PC-9 (cell line): ENCODE data around the gene HMX2. TPM values are rescaled to one million over a fixed set of nuclear protein-coding genes. Genes with fewer than 3 reads are reported as not detected.

Source experiments
- BruUV-seq: library from RNA; stranded (reverse); fragments of 400-500 nt; replicated peaks from 2 replicates; lab custom pipeline; 2021; lab: Mats Ljungman, UMichigan
- CTCF ChIA-PET: fragments of 300-600 bp; sonication (Branson Sonifier 250); formaldehyde crosslinking; loops from one replicate; lab custom pipeline; 2022; ENCODE audit warnings: antibody characterized with exemption; lab: Charles Lee
- POLR2A ChIA-PET: fragments of 300-600 bp; sonication (Branson Sonifier 250); formaldehyde crosslinking; loops from one replicate; lab custom pipeline; 2022; ENCODE audit warnings: antibody characterized with exemption; ENCODE audit not compliant: unreplicated experiment; lab: Charles Lee
- DNase-seq, 2 experiments: peaks; one replicate each; pipeline versions ENCODE4 v3.0.0 to v3.0.0-alpha.2; 2015 to 2022; ENCODE audit warnings: mixed read lengths in 1 of 2
- H2AFZ ChIP-seq: fragments of 200-600 bp; sonication (generic); 2 replicates; pipeline ENCODE4 v1.8.1; 2017; ENCODE audit warnings: antibody characterized with exemption
- H3F3A ChIP-seq: fragments of 200-600 bp; sonication (generic); 2 replicates; pipeline ENCODE4 v1.8.1; 2017; ENCODE audit warnings: antibody characterized with exemption, mild to moderate bottlenecking, low read depth; ENCODE audit not compliant: insufficient read depth
- H3K27ac ChIP-seq: fragments of 200-600 bp; sonication (generic); 2 replicates; pipeline ENCODE4 v1.6.1; 2016; ENCODE audit warnings: mixed run types
- H3K27me3 ChIP-seq: fragments of 200-600 bp; sonication (generic); 2 replicates; pipeline ENCODE4 v1.6.1; 2016; ENCODE audit warnings: low read depth, mixed run types; ENCODE audit not compliant: insufficient read depth
- H3K36me3 ChIP-seq: fragments of 200-600 bp; sonication (generic); 2 replicates; pipeline ENCODE4 v1.6.1; 2016; ENCODE audit warnings: low read depth, mixed run types
- H3K4me1 ChIP-seq: fragments of 200-600 bp; sonication (generic); replicated peaks from 2 replicates; pipeline ENCODE4 v1.6.1; 2016; ENCODE audit warnings: mixed run types; ENCODE audit not compliant: insufficient read depth
- H3K4me2 ChIP-seq: fragments of 200-600 bp; sonication (generic); 2 replicates; pipeline ENCODE4 v1.6.1; 2017; ENCODE audit warnings: mixed run types
- H3K4me3 ChIP-seq: fragments of 200-600 bp; sonication (generic); 2 replicates; pipeline ENCODE4 v1.6.1; 2016; ENCODE audit warnings: mixed run types
- H3K79me2 ChIP-seq: fragments of 200-600 bp; sonication (generic); 2 replicates; pipeline ENCODE4 v1.6.1; 2017; ENCODE audit warnings: low read depth, mixed run types
- H3K9me2 ChIP-seq: fragments of 200-600 bp; sonication (generic); 2 replicates; pipeline ENCODE4 v1.8.1; 2017; ENCODE audit warnings: mild to moderate bottlenecking; ENCODE audit not compliant: insufficient read depth
- H3K9me3 ChIP-seq: fragments of 200-600 bp; sonication (generic); 2 replicates; pipeline ENCODE4 v1.8.1; 2016; ENCODE audit warnings: low read depth; ENCODE audit not compliant: insufficient read depth
- H4K20me1 ChIP-seq: fragments of 200-600 bp; sonication (generic); 2 replicates; pipeline ENCODE4 v1.8.1; 2017; ENCODE audit not compliant: insufficient read depth
- CTCF ChIP-seq: fragments of 200-600 bp; sonication (generic); conservative IDR thresholded peaks from 2 replicates; pipeline ENCODE4 v1.6.1; 2017; ENCODE audit warnings: mixed run types, antibody characterized with exemption, mild to moderate bottlenecking, moderate library complexity
- EZH2 ChIP-seq: fragments of 200-600 bp; sonication (generic); IDR thresholded peaks from 2 replicates; pipeline ENCODE4 v1.8.0; 2017; ENCODE audit warnings: antibody characterized with exemption, low read depth
- intact Hi-C: fragments of 100-400 bp; cut with micrococcal nuclease; formaldehyde crosslinking; loops from one replicate; pipeline ENCODE4 v1.10.0; 2022; ENCODE audit not compliant: unreplicated experiment
- total RNA-seq: library from RNA; stranded (reverse); gene quantifications from 2 replicates; pipeline ENCODE4 v1.2.3, GENCODE V29; 2021

HMX2 gene
- total RNA-seq, 1 experiment from 2014 or later = not detected

- POLR2A ChIA-PET = no interaction called here
- Histone ChIP-seq H3K27ac (no peak overlapping the region), H3K27me3 (no peaks in the 10 kb centered on the region), H3K4me3 (no peak overlapping the region), H2AFZ (no peak overlapping the region), H3F3A (no peaks in the 10 kb centered on the region), H4K20me1 (0 out of 2 replicates have a peak, but pooled peaks cover 4% of the 10 kb centered on the region), H3K4me2 (no peak overlapping the region), H3K79me2 (peaks cover 19% of the 10 kb centered on the region), H3K4me1 (peaks cover 10% of the 10 kb centered on the region), H3K9me2 (no peaks in the 10 kb centered on the region), H3K9me3 (no peaks in the 10 kb centered on the region), H3K36me3 (peaks cover 7% of the 10 kb centered on the region; the same call in 1 of the 2 replicates)
- DNase-seq = no peak
- BruUV-seq = no TSS peak
- intact Hi-C loops = loop anchor here (10.0 kb wide), 1 partner anchor 146 kb away; the partner anchor contains the start of genes ACADSB and IKZF5
- CTCF ChIA-PET = no interaction called here
- TF ChIP-seq CTCF = no peak
- TF ChIP-seq EZH2 = no peak
These were observed 3.2 kb downstream of the HMX2 start for GRCh38 chr10:123150986-123151736.

GRCh38 chr10:123151737-123152135 lies 3.8 kb downstream of the HMX2 start:
- ChIA-PET POLR2A (no interaction called here), CTCF (no interaction called here)
- intact Hi-C loops = loop anchor here (10.0 kb wide), 1 partner anchor 147 kb away; the partner anchor contains the start of genes ACADSB and IKZF5
- TF ChIP-seq EZH2 (no peak), CTCF (no peak)
- no peaks in the 10 kb centered on the region for H3K9me3 ChIP-seq
- no peak overlapping the region for H3K4me3 ChIP-seq
- no peak overlapping the region for H3K4me2 ChIP-seq
- DNase-seq = no peak
- no peaks in the 10 kb centered on the region for H3K9me2 ChIP-seq
- BruUV-seq = no TSS peak
- H2AFZ ChIP-seq = no peak overlapping the region
- H3K4me1 ChIP-seq = peaks cover 13% of the 10 kb centered on the region
- peaks cover 11% of the 10 kb centered on the region; the same call in 1 of the 2 replicates for H3K36me3 ChIP-seq
- H3F3A ChIP-seq = no peaks in the 10 kb centered on the region
- 0 out of 2 replicates have a peak, but pooled peaks cover 5% of the 10 kb centered on the region for H4K20me1 ChIP-seq
- H3K27ac ChIP-seq = no peak overlapping the region
- peaks cover 25% of the 10 kb centered on the region for H3K79me2 ChIP-seq
- H3K27me3 ChIP-seq = no peaks in the 10 kb centered on the region

- H3K4me3 ChIP-seq = peak overlapping the region; percentile 48; the same call in 1 of the 2 replicates
- no peak overlapping the region for H3K27ac ChIP-seq
- peaks cover 20% of the 10 kb centered on the region for H3K4me1 ChIP-seq
- no peak overlapping the region; the same call in 1 of the 2 replicates for H2AFZ ChIP-seq
- no peak for DNase-seq
- ChIA-PET POLR2A (interaction anchor here (0.6 to 1.0 kb wide), 2 partner anchors 145 to 257 kb away, joined by 4 read pairs; partner anchors contain the start of gene IKZF5), CTCF (no interaction called here)
- H3F3A ChIP-seq = no peaks in the 10 kb centered on the region
- peaks cover 43% of the 10 kb centered on the region for H3K79me2 ChIP-seq
- no peak for TF ChIP-seq EZH2
- TF ChIP-seq CTCF = no peak
- H3K9me3 ChIP-seq = no peaks in the 10 kb centered on the region
- H3K36me3 ChIP-seq = peaks cover 23% of the 10 kb centered on the region; the same call in 1 of the 2 replicates
- no TSS peak for BruUV-seq
- peaks cover 20% of the 10 kb centered on the region for H4K20me1 ChIP-seq
- no peaks in the 10 kb centered on the region for H3K9me2 ChIP-seq
- H3K4me2 ChIP-seq = peak overlapping the region; percentile 74
- intact Hi-C loops = loop anchor here (10.0 kb wide), 1 partner anchor 149 kb away; the partner anchor contains the start of genes ACADSB and IKZF5
- no peaks in the 10 kb centered on the region for H3K27me3 ChIP-seq
These were observed 5.7 kb downstream of the HMX2 start for GRCh38 chr10:123153486-123154091.
